Lower leg skin (tissue), 4 donors: ENCODE data around the gene RPA1. TPM values are rescaled to one million over a fixed set of nuclear protein-coding genes. Genes with fewer than 3 reads are reported as not detected.

Source experiments
- DNase-seq, 2 donors: peaks; one replicate each; pipeline ENCODE4 v3.0.0-alpha.2; 2019; ENCODE audit warnings: low spot score in 2 of 2
- H3K4me3 ChIP-seq: fragments of 200-600 bp; sonication (generic); 2 replicates; pipeline ENCODE4 v1.5.1; 2017; ENCODE audit warnings: mild to moderate bottlenecking, low read depth; ENCODE audit not compliant: poor library complexity, severe bottlenecking
- CTCF ChIP-seq, 3 donors: fragments of 450-650 bp; IDR thresholded peaks; one replicate each; pipeline ENCODE4 v1.5.1; 2016; ENCODE audit warnings: antibody characterized with exemption in 3 of 3, mild to moderate bottlenecking in 3 of 3, moderate library complexity in 2 of 3
- POLR2A ChIP-seq, 2 donors: fragments of 450-650 bp; IDR thresholded peaks; one replicate each; pipeline ENCODE4 v1.6.1; 2016 to 2017; ENCODE audit warnings: antibody characterized with exemption in 2 of 2, mild to moderate bottlenecking in 1 of 2, moderate library complexity in 1 of 2
- WGBS, 2 donors: methylation state at CpG; one replicate each; pipeline ENCODE4 v1.1.5; 2018; 5-methylcytosine and 5-hydroxymethylcytosine counted together
- intact Hi-C: fragments of 100-400 bp; cut with DNase I; formaldehyde crosslinking; loops from one replicate; pipeline ENCODE4 v1.15.0; 2023; ENCODE audit warnings: low total_unique reads
- total RNA-seq, 4 donors: library from RNA; depleted of rRNA; stranded (reverse); fragments of >200 nt; gene quantifications; one replicate each; pipeline ENCODE4 v1.1.0, GENCODE V29; 2016

The RPA1 gene
- total RNA-seq, 4 donors from 2014 or later = 21.0 to 31.5 (median 26.9) TPM

DNA sequence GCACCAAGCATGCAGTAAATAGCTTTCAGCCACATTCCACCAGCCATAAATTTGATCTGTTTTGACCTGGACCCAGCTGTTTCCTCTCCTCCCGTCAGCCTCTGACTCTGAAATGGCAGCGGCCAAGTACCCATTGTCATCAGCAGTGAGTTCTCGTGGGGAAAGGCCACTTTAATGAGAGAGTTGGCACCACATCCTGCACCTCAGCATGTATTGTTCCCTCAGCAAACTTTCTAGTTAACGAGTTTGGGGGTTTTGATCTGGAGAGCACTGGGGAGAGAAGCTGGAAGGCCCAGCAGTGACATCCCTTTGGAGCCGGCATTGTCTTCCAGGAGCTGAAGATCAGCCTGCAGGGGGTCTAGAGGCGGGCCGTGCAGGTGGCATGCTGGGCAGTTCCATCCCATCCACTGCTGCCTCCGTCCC, 84.9 kb downstream of the RPA1 start:
- intact Hi-C loops = no loop called here
- H3K4me3 ChIP-seq = no peak overlapping the region
- DNase-seq = no peak
- TF ChIP-seq CTCF (IDR thresholded peaks at IDR 0.05) (no peak), POLR2A (IDR thresholded peaks at IDR 0.05) (no peak)
- 56 to 58% methylated on average over 8 of the region's 8 CpGs for WGBS, 2 donors

DNA sequence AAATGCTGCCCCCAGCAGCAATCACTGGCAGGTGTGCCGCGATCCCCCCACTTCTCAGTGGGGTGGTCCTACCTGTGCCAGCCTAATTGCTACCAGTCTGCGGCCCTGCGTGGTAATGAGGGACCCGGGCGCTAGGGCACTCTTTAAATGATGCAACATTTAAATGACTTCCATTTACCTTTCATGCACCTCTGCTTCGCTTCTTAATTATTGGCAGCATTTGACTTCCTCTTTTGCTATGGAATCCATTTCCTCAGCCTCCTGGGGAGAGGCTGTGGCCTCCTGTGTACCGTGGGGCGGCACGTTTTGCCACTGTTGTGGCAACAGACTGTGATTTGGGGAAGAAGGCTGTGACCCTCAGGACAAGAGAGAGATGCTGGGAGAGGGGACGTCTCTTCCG, 86.1 kb downstream of the RPA1 start:
- TF ChIP-seq CTCF (IDR thresholded peaks at IDR 0.05) = no peak
- no peak for TF ChIP-seq POLR2A (IDR thresholded peaks at IDR 0.05)
- WGBS, 2 donors = 72 to 75% methylated on average over 12 of the region's 12 CpGs
- no peak for DNase-seq
- H3K4me3 ChIP-seq = no peak overlapping the region
- intact Hi-C loops = no loop called here

DNA sequence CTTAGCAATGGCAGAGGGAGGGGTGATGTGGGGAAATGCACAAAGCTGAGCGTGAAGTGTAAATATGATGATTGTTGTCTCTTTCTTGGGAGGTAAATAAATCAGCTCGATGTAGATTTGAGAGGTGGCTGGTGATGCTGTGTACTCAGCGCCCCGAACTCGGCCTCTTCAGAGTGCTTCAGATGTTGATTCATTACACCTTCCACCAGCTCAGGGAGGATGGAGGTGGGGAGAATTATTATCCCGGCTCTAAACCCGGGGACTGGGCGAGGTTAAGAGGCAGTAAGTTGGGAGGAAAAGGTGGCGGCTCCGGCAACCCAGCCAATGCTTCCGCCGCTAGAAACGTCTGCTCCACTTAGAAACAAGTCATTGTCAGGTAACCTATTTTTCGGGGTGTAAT, 86.5 kb downstream of the RPA1 start:
- H3K4me3 ChIP-seq = no peak overlapping the region
- no peak for TF ChIP-seq CTCF (IDR thresholded peaks at IDR 0.05)
- TF ChIP-seq POLR2A (IDR thresholded peaks at IDR 0.05) = no peak
- no peak for DNase-seq
- intact Hi-C loops = no loop called here
- 62 to 68% methylated on average over 14 of the region's 14 CpGs for WGBS, 2 donors

GRCh38 chr17:1916963-1917715, 87.3 kb downstream of the RPA1 start:
- 84 to 85% methylated on average over 29 of the region's 29 CpGs for WGBS, 2 donors
- DNase-seq = no peak
- no peak for TF ChIP-seq POLR2A (IDR thresholded peaks at IDR 0.05)
- no peak overlapping the region for H3K4me3 ChIP-seq
- intact Hi-C loops = no loop called here

- intact Hi-C loops = no loop called here
- no peak overlapping the region for H3K4me3 ChIP-seq
- WGBS, 2 donors = 90 to 91% methylated on average over 29 of the region's 29 CpGs
- no peak for TF ChIP-seq CTCF (IDR thresholded peaks at IDR 0.05)
- TF ChIP-seq POLR2A (IDR thresholded peaks at IDR 0.05) = no peak
- DNase-seq = no peak
Observed at GRCh38 chr17:1918346-1919162, 88.7 kb downstream of the RPA1 start.

DNA sequence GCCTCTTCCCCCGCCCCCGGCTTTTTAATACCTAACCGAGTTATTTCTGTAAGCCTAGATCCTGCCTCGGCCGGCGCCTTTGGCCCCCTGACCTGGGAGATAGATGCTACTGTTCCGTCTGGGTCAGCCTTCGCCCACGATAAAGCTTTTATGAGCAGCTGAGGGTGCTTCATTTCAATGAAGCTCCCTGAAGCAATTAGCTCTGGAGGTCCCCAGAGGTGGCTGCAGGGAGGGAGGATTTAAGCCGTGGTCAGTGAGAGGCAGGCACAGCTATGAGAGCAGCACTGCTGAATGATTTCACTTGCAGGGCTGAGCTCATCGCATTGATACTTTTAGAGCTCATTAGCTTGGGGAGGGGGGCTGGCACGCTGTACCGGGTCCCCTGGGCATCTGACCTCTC, 89.4 kb downstream of the RPA1 start:
- intact Hi-C loops = no loop called here
- no peak for DNase-seq
- WGBS, 2 donors = 79 to 85% methylated on average over 13 of the region's 13 CpGs
- TF ChIP-seq CTCF (IDR thresholded peaks at IDR 0.05) = no peak
- TF ChIP-seq POLR2A (IDR thresholded peaks at IDR 0.05) = no peak
- no peak overlapping the region for H3K4me3 ChIP-seq
